ENCODE data around the gene CAPN11.

The CAPN11 gene

DNA sequence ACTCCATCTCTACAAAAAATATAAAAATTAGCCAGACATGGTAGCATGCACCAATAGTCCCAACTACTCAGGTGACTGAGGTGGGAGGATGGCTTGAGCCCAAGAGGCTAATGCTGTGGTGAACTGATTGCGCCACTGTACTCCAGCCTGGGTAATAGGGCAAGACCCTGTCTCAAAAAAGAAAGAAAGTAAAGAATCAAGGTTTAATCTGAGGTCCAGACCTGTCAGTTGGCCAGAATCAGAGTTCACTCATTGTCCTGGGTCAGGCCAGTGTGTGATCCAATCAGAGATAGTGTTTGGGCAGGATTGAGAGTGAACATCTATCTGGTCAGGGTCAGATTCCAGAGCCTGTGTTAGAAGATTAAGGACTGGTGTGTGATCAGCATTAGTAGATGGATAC lies 15.8 kb upstream of the CAPN11 start:
- TF ChIP-seq FOXP2 (optimal IDR thresholded peaks at IDR 0.05; ENCODE audit: borderline replicate concordance, extremely low read depth, extremely low read length, insufficient read depth) (no peak), POLR2AphosphoS5 (IDR thresholded peaks at IDR 0.05; ENCODE audit: low read depth, low read length) (no peak), SIN3A (IDR thresholded peaks at IDR 0.05; ENCODE audit: borderline replicate concordance, insufficient read depth, low read length) (no peak), TAF1 (IDR thresholded peaks at IDR 0.05; ENCODE audit: borderline replicate concordance, insufficient read depth, low read length) (no peak)
- TF ChIP-seq, protein P1, sequence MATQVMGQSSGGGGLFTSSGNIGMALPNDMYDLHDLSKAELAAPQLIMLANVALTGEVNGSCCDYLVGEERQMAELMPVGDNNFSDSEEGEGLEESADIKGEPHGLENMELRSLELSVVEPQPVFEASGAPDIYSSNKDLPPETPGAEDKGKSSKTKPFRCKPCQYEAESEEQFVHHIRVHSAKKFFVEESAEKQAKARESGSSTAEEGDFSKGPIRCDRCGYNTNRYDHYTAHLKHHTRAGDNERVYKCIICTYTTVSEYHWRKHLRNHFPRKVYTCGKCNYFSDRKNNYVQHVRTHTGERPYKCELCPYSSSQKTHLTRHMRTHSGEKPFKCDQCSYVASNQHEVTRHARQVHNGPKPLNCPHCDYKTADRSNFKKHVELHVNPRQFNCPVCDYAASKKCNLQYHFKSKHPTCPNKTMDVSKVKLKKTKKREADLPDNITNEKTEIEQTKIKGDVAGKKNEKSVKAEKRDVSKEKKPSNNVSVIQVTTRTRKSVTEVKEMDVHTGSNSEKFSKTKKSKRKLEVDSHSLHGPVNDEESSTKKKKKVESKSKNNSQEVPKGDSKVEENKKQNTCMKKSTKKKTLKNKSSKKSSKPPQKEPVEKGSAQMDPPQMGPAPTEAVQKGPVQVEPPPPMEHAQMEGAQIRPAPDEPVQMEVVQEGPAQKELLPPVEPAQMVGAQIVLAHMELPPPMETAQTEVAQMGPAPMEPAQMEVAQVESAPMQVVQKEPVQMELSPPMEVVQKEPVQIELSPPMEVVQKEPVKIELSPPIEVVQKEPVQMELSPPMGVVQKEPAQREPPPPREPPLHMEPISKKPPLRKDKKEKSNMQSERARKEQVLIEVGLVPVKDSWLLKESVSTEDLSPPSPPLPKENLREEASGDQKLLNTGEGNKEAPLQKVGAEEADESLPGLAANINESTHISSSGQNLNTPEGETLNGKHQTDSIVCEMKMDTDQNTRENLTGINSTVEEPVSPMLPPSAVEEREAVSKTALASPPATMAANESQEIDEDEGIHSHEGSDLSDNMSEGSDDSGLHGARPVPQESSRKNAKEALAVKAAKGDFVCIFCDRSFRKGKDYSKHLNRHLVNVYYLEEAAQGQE (IDR thresholded peaks at IDR 0.05; ENCODE audit: insufficient read depth in 1 of 2, low read depth in 2 of 2, low read length in 2 of 2) = no peak

DNA sequence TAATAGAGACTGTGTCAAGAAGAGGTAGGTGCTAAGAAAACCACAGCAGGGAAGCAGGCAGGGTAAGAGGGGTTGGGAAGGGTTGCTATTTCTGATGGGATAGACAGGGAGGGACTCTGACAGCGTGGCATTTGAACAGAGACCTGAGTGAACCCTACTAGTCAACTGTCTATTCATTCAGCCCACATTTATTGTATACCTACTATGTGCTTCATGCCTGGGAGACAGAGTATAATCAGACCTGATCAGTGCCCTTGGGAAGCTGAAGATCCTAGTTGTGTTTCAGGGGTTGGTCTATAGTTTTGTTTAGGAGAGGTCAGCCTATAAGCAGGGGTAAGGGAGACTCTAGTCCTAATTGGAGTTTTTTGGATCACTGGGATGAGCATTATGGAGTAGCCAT lies 14.9 kb upstream of the CAPN11 start:
- TF ChIP-seq TAF1 (IDR thresholded peaks at IDR 0.05; ENCODE audit: borderline replicate concordance, insufficient read depth, low read length) = no peak
- no peak for TF ChIP-seq SIN3A (IDR thresholded peaks at IDR 0.05; ENCODE audit: borderline replicate concordance, insufficient read depth, low read length)
- TF ChIP-seq, protein P1 (IDR thresholded peaks at IDR 0.05; ENCODE audit: insufficient read depth in 1 of 2, low read depth in 2 of 2, low read length in 2 of 2) = no peak
- no peak for TF ChIP-seq POLR2AphosphoS5 (IDR thresholded peaks at IDR 0.05; ENCODE audit: low read depth, low read length)

DNA sequence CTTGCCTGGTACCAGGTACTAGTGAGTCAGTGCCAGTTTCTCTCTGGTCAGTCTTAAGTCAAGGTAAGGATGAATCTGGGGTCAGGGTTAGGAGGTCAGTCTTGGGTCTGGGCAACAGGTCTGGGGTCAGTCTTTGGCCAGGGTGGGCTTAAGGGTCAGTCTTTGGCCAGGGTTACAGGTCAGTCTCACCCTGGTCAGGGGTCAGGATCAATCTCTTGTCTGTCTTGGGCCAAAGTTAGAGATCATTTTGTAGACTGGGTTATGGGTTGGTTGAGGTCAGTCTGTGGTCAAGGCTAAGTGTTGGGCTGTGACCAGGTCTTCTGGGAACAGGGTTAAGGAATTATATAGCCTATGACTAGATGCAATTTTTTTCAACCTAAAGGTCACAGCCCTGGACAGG lies 12.8 kb upstream of the CAPN11 start:
- TF ChIP-seq TAF1 (IDR thresholded peaks at IDR 0.05; ENCODE audit: borderline replicate concordance, insufficient read depth, low read length) (no peak), POLR2AphosphoS5 (IDR thresholded peaks at IDR 0.05; ENCODE audit: low read depth, low read length) (no peak), SIN3A (IDR thresholded peaks at IDR 0.05; ENCODE audit: borderline replicate concordance, insufficient read depth, low read length) (no peak)

DNA sequence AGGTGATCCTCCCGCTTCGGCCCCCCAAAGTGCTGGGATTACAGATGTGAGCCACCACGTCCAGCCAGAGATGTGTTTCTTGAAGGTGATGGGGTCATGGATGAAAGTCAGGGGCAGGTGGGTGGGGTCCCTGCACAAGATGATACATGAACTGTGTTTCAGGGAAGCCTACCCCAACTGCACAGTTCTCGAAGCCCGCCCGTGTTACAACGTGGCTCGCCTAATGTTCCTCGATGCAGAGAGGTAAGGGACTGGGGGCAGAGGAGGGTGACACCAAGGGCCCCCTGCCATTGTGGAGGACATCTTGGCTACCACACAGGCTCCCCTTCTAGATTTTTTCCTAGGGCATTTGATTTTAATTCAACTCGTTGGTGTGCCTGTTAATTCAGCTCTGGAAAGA lies 11.9 kb upstream of the CAPN11 start:
- TF ChIP-seq FOXP2 (optimal IDR thresholded peaks at IDR 0.05; ENCODE audit: borderline replicate concordance, extremely low read depth, extremely low read length, insufficient read depth) (no peak), POLR2AphosphoS5 (IDR thresholded peaks at IDR 0.05; ENCODE audit: low read depth, low read length) (no peak), SIN3A (IDR thresholded peaks at IDR 0.05; ENCODE audit: borderline replicate concordance, insufficient read depth, low read length) (no peak), TAF1 (IDR thresholded peaks at IDR 0.05; ENCODE audit: borderline replicate concordance, insufficient read depth, low read length) (no peak)
- TF ChIP-seq, protein P1 (IDR thresholded peaks at IDR 0.05; ENCODE audit: insufficient read depth in 1 of 2, low read depth in 2 of 2, low read length in 2 of 2) = no peak

DNA sequence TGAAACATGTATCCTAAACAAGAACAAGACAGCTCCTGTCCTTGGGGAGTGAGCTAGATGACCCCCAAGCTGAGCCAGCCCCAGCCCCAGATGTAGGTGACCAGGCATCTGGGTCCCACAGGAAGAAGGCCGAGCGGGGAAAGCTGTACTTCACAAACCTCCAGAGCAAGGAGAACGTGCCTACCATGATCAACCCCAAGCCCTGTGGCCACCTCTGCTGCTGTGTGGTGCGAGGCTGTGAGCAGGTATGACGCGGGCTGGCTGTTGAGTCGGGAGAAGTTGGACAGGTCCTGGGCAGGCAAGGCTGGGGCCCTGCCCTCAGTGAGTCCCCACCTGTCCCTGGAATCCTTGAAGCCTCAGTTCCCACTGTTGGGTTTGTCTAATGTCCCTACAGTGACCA lies 11.4 kb upstream of the CAPN11 start:
- no peak for TF ChIP-seq TAF1 (IDR thresholded peaks at IDR 0.05; ENCODE audit: borderline replicate concordance, insufficient read depth, low read length)
- no peak for TF ChIP-seq FOXP2 (optimal IDR thresholded peaks at IDR 0.05; ENCODE audit: borderline replicate concordance, extremely low read depth, extremely low read length, insufficient read depth)
- TF ChIP-seq SIN3A (IDR thresholded peaks at IDR 0.05; ENCODE audit: borderline replicate concordance, insufficient read depth, low read length) = no peak

DNA sequence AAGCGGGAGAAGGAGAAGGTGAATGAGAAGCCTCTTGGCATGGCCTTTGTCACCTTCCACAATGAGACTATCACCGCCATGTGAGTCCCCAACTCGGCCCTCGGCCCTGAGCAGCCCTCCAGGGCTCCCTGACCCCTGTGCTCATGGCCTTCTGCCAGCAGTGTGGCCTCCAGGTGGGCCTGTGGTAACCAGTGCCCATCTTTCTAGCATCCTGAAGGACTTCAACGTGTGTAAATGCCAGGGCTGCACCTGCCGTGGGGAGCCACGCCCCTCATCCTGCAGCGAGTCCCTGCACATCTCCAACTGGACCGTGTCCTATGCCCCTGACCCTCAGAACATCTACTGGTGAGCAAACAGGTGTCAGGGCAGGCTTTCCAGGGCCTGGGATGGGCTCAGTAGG lies 10.3 kb upstream of the CAPN11 start:
- TF ChIP-seq, protein P1 (IDR thresholded peaks at IDR 0.05; ENCODE audit: insufficient read depth in 1 of 2, low read depth in 2 of 2, low read length in 2 of 2) = no peak
- TF ChIP-seq SIN3A (IDR thresholded peaks at IDR 0.05; ENCODE audit: borderline replicate concordance, insufficient read depth, low read length) (no peak), FOXP2 (optimal IDR thresholded peaks at IDR 0.05; ENCODE audit: borderline replicate concordance, extremely low read depth, extremely low read length, insufficient read depth) (no peak), TAF1 (IDR thresholded peaks at IDR 0.05; ENCODE audit: borderline replicate concordance, insufficient read depth, low read length) (no peak), POLR2AphosphoS5 (IDR thresholded peaks at IDR 0.05; ENCODE audit: low read depth, low read length) (no peak)

All from PFSK-1 (cell line).